ENCODE measurements around the gene E2F6.
A peak's percentile ranks its signal among the peaks of the same experiment; 100 is the strongest.

The E2F6 gene

DNA sequence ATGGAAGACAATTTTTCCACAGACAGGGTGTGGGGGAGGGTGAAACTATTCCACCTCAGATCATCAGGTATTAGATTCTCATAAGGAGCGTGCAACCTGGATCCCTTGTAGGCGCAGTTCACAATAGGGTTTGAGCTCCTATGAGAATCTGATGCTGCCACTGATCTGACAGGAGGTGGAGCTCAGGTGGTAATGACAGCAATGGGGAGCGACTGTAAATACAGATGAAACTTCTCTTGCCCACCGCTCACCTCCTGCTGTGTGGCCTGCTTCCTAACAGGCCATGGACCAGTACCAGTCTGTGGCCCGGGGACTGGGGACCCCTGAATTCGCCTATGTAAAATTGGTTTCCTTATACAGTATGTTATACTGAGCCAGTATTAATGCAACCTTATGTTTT, 27.3 kb upstream of the E2F6 start:
- DNase-seq (ENCODE audit: low read depth in 2 of 2): no peak

- no peak for DNase-seq (ENCODE audit: low read depth in 2 of 2)
These were observed 26.8 kb upstream of the E2F6 start for GRCh38 chr2:11492720-11493119.

DNA sequence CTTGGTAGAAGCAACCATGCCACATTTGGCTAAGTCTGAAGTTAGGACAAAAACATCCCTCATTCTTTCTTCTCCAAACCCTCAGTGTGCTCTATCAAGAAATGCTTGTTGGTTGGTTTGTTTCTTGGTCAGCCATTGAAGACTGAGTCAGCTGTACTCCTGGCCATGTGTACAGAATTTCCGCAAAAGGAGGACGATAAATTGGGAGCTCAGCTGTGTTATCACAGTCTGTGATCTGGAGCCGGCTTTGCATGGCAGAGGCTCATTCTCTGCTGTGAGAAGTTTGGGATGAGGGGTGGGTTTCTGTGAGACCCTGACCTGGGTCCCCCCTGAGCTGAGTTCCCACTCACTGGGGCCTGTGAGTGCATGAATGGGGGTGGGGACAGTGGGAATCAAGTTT, 26.3 kb upstream of the E2F6 start:
- no peak for DNase-seq (ENCODE audit: low read depth in 2 of 2)

GRCh38 chr2:11491348-11491933, 25.5 kb upstream of the E2F6 start:
- no peak for DNase-seq (ENCODE audit: low read depth in 2 of 2)

- no peak for DNase-seq (ENCODE audit: low read depth in 2 of 2)
These were observed 24.2 kb upstream of the E2F6 start for GRCh38 chr2:11490194-11490593.

DNA sequence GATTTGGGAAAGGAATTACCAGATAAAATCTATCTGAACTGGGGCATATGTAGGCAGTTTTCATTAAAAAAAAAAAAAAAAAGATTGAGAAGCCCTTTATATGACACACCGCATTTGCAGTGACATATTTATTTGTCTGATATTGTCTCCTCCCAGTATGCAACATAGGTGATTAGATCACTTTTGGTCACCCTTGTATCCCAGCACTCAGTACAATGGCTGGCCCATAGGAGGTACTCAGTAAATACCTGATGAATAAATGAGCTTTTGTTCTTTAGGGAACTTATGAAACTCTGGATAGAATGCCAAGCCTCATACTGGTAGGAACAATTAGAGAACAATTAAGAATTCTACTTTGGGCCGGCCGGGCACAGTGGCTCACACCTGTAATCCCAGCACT, 22.8 kb upstream of the E2F6 start:
- no peak for DNase-seq (ENCODE audit: low read depth in 2 of 2)

- no peak for DNase-seq (ENCODE audit: low read depth in 2 of 2)
These were observed 18.1 kb upstream of the E2F6 start for GRCh38 chr2:11483806-11484617.

DNA sequence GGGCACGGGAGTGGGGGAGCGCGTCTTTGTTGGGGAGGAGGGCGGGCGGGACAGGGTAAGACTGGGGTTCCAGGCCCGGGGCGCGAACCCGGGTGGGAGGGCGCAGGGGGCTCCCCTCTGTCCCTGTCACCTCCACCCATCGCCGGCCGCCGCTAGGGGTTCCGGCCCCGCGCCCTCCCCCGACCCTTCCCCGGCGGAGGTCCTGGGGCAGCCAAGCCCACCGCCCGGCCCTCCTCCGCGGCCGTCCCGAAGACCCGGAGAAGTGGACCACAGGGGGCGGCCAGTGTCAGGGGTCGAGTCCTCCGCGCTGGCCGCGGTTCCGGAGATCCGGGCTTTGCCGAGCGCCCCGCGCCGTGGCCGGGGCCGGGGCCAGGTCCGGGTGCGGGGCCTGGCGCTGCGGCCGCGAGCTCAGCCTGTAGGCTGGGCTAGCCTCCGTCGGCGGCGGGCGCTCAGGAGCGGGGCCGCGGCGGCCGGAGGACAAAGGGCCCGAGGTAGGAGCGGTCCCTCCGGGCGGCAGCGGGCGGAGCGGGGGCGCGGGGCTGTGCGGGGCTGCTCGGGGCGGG, 16.6 kb upstream of the E2F6 start:
- no peak for DNase-seq (ENCODE audit: low read depth in 2 of 2)

DNA sequence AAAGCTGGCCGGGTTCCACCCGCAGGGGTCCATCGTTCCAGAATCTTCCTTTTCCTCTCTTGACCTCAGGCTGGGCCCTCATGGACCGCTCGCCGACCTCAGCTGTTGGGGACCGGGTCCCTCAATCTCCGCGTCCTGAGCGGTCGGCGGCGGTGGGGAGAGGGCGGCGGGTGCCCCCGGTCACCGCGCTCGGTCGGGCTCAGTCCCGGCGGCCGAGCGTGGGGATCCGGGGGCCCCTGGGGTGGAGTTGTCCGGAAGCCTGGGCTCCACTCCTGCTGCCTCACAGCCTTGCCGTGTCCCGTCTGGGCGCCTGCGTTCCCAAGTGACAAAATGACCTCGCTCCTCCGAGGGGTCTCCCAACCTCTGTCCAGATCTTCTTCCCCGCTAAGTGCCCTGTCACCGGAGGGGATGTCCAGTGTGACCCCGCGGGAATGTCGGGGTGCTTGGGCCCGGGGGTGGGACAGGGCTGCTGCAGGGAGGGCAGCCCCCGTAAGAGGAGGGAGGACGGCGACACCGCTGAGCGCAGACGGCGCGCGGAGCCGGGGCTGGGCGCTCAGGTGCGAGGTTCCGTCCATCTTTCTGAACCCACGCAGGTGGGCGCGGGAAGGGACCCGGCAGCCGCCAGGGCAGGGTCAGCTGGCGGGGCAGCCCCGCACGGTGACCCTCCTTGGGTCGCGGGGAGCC, 16.0 kb upstream of the E2F6 start:
- DNase-seq (ENCODE audit: low read depth in 2 of 2): no peak

DNA sequence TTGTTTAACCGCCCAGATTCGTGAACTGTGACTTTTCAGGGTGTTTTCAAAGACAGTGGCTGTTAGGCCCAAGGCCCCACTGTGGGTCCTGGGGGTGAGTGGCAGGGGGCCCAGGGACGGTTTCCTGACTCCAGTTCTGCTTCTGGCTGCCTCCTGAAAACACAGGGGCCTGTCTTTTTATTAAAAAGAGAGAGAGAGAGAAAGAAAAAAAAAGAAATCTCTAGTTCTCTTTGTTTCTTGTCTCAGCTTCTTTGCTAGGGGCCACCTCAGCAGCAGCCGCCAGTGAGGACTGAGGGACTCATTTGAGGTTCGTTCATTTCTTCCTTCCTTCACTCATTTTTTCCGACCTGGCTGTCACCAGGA, 15.4 kb upstream of the E2F6 start:
- no peak for DNase-seq (ENCODE audit: low read depth in 2 of 2)

- DNase-seq (ENCODE audit: low read depth in 2 of 2): no peak
These were observed 14.9 kb upstream of the E2F6 start for GRCh38 chr2:11480859-11481258.

GRCh38 chr2:11480406-11480805, 14.4 kb upstream of the E2F6 start:
- no peak for DNase-seq (ENCODE audit: low read depth in 2 of 2)

GRCh38 chr2:11478899-11479605, 13.1 kb upstream of the E2F6 start:
- no peak for DNase-seq (ENCODE audit: low read depth in 2 of 2)

- peak; percentile 78 to 89 for DNase-seq (ENCODE audit: low read depth in 2 of 2)
These were observed 12.0 kb upstream of the E2F6 start for GRCh38 chr2:11477994-11478393.

DNA sequence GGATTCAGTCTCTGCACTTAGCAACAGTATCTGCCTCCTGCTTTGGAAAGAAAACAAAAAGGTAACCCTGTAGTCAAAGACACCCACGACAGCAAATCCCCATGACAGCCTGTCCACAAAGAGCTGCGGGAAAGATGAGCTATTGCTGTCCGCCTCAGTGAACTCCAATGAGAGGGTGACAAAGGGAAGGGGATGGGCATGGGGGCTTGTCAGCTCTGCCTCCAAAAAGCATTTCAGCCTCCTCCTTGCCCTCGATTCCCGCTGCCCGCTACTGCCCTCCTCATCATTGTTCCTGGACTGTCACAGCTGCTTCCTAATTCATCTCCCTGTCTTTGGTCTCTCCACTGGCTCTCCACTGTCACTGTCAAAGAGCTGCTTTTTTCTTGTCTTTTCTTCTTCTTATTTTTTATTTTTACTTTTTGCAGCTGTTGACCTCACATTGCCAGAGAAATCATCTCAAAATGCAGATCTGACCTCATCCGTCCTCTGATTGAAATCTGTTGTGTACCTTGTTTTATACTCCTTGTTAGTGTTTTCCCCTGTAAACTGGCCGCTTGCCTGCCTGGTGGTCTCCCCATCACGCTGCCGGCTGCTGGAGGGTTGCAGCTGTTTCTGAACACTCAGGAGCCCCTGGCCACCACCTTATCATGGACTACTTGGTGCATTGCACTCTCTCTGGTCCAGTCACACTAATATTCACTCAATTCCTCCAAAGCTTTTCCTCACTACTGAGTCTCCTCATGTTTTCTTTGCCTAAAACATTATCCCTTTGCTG, 7.9 kb upstream of the E2F6 start:
- DNase-seq (ENCODE audit: low read depth in 2 of 2): no peak

DNA sequence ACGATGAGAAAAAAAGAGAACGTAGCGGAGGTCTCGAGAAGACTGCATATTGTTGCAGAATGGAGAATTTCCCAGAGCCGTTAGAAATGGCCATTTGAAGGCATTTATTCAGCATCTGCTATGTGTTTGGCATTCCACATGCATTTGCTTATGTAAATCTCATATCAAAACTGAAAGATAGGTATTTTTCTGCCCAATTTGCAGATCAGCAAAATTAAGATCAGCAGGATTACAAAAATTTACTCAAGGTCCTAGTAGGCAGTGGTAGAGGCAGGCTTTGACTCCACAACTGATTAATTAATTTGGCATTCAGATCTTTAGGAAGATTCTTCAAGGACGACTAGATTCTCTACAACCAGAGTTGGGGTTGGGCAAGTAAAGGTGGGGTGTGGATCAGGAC, 1.8 kb upstream of the E2F6 start:
- no peak for DNase-seq (ENCODE audit: low read depth in 2 of 2)

- no peak for DNase-seq (ENCODE audit: low read depth in 2 of 2)
These were observed 1.2 kb upstream of the E2F6 start for GRCh38 chr2:11467129-11467649.

DNA sequence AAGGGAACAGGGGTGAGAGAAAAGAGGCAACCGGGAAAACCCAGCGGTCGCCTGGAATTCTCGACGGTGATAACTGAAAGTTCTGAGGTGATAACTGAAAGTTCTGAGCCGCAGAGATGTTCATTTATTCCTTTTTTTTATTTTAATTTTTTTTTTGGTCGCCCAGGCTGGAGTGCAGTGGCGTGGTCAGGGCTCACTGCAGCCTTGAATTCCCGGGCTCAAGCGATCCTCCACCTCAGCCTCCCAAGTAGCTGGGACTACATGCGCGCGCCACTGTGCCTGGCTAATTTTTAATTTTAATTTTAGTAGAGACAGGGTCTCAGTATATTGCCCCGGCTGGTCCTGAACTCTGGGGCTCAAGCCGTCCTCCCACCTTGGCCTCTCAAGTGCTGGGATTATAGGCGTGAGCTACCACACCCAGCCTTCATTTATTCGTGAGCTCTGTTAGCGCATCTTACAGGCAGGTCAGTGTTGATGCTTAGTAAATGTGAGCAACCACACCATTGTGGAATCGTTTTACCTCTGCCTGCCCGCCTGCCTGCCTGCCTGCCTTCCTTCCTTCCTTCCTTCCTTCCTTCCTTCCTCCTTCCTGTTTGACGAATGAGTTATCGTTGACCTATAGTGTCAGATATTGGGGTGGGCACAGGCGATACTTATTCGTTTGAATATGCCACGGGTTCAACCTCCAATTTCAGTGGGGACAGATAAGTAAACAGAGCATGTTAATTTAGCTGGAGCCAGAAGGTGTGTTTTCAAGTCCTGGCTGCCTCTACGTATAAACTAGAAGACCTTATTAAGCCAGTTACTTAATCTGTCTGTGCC, 557 bp upstream of the E2F6 start:
- DNase-seq (ENCODE audit: low read depth in 2 of 2): no peak

DNA sequence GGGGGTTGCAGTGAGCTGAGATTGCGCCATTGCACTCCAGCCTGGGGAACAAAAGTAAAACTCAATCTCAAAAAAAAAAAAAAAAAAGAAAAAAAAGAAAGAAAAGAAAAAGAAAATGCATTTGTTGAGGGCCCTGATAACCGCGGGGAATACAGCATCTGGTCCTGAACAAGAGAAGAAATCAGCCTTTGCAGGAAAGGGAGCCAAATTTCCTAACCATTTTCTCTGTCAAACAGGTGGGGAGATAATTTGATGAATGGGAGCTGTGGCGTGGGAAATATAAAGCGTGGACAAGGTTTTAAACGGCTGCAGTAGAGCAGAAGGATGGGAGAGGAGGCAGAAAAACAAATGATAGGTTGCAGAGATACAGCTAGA, 864 bp downstream of the E2F6 start:
- DNase-seq (ENCODE audit: low read depth in 2 of 2): no peak

GRCh38 chr2:11459816-11460215, 6.1 kb downstream of the E2F6 start:
- DNase-seq (ENCODE audit: low read depth in 2 of 2): no peak

All from stimulated activated CD4-positive, alpha-beta T cell treated with anti-CD3 and anti-CD28 coated beads, Interleukin-4, amount 100 ng/mL, for 48 hours (primary cell).